T-cell (primary cell): Measurements from ENCODE around the gene ANKRD24. TPM values are rescaled to one million over a fixed set of nuclear protein-coding genes. Genes with fewer than 3 reads are reported as not detected.
"Not testable (repeated sequence)": the region's sequence is repeated elsewhere in the genome, so short reads cannot be mapped to it uniquely, and the experiment has no call there.

Source experiments
- ATAC-seq, 4 experiments: fragments of 200-7000 bp in 3 of 4; fragments of 150-1000 bp in 1 of 4; cut with Tn5 transposase; replicated peaks in 1 of 4; 1 replicate in 3 of 4; 2 replicates in 1 of 4; pipeline ENCODE4 v1.10.0; 2021; ENCODE audit warnings: moderate library complexity in 3 of 4, mild to moderate bottlenecking in 2 of 4, moderate number of reproducible peaks in 1 of 4
- CTCF ChIA-PET, 2 donors: fragments of 300-600 bp; sonication (Branson Sonifier 250); formaldehyde crosslinking; loops; one replicate each; lab custom pipeline; 2022; ENCODE audit warnings: antibody characterized with exemption in 2 of 2; lab: Charles Lee
- POLR2A ChIA-PET, 2 donors: fragments of 300-600 bp; sonication (Branson Sonifier 250); formaldehyde crosslinking; loops; one replicate each; lab custom pipeline; 2022; ENCODE audit warnings: antibody characterized with exemption in 2 of 2; lab: Charles Lee
- DNase-seq, 35 experiments: peaks; one replicate each; pipeline versions ENCODE4 v3.0.0 to v3.0.0-alpha.2; 2013 to 2023
- H3K27ac ChIP-seq: one replicate; pipeline ENCODE4 v1.5.1; 2013; ENCODE audit warnings: low read length
- H3K27me3 ChIP-seq, 2 experiments: replicated peaks in 1 of 2; 1 replicate in 1 of 2; 2 replicates in 1 of 2; pipeline versions ENCODE4 v1.6.1 to v1.7.0; 2013; ENCODE audit warnings: low read length in 1 of 2, mixed read lengths in 1 of 2; ENCODE audit not compliant: control insufficient read depth in 2 of 2, insufficient read depth in 2 of 2; ENCODE audit errors: extremely low read depth in 1 of 2
- H3K36me3 ChIP-seq, 2 donors: 1 replicate in 1 of 2; 2 replicates in 1 of 2; pipeline versions ENCODE4 v1.6.1 to v1.7.0; 2013; ENCODE audit warnings: low read length in 1 of 2; ENCODE audit not compliant: control insufficient read depth in 2 of 2, insufficient read depth in 1 of 2; ENCODE audit errors: extremely low read depth in 1 of 2
- H3K4me1 ChIP-seq, 2 experiments: 1 replicate in 1 of 2; 2 replicates in 1 of 2; pipeline versions ENCODE4 v1.6.1 to v1.7.0; 2013; ENCODE audit warnings: low read length in 2 of 2, mixed read lengths in 1 of 2; ENCODE audit not compliant: insufficient read depth in 2 of 2, control insufficient read depth in 1 of 2; ENCODE audit errors: extremely low read depth in 1 of 2
- H3K4me3 ChIP-seq, 2 donors: 1 replicate in 1 of 2; 2 replicates in 1 of 2; pipeline versions ENCODE4 v1.5.1 to v1.7.0; 2013; ENCODE audit warnings: mild to moderate bottlenecking in 2 of 2, low read length in 1 of 2, moderate library complexity in 1 of 2; ENCODE audit not compliant: control insufficient read depth in 1 of 2; ENCODE audit errors: extremely low read depth in 1 of 2
- H3K9me3 ChIP-seq: 2 replicates; pipeline ENCODE4 v1.7.0; 2013
- H3K27ac Mint-ChIP-seq, 2 donors: one replicate each; pipeline ENCODE4 v1.8.0; 2020 to 2021; ENCODE audit warnings: mild to moderate bottlenecking in 2 of 2, mixed read lengths in 2 of 2
- H3K27me3 Mint-ChIP-seq, 2 donors: one replicate each; pipeline ENCODE4 v1.8.0; 2021 to 2022; ENCODE audit warnings: mixed read lengths in 2 of 2
- H3K36me3 Mint-ChIP-seq: one replicate; pipeline ENCODE4 v1.8.0; 2021; ENCODE audit warnings: mixed read lengths
- H3K4me1 Mint-ChIP-seq, 3 donors: one replicate each; pipeline ENCODE4 v1.8.0; 2020 to 2022; ENCODE audit warnings: mixed read lengths in 3 of 3, mild to moderate bottlenecking in 1 of 3
- H3K4me3 Mint-ChIP-seq, 3 donors: one replicate each; pipeline ENCODE4 v1.8.0; 2020 to 2022; ENCODE audit warnings: mild to moderate bottlenecking in 3 of 3, mixed read lengths in 3 of 3, moderate library complexity in 3 of 3
- H3K9me3 Mint-ChIP-seq, 3 donors: one replicate each; pipeline ENCODE4 v1.8.0; 2020 to 2022; ENCODE audit warnings: mixed read lengths in 3 of 3
- WGBS: methylation state at CpG from one replicate; pipeline ENCODE4 v1.1.5; 2013; ENCODE audit warnings: missing lambda C conversion rate; ENCODE audit not compliant: insufficient coverage; 5-methylcytosine and 5-hydroxymethylcytosine counted together
- total RNA-seq, 35 experiments: library from RNA in 6 of 35; stranded (reverse) in 6 of 35; fragments of 120-200 nt in 1 of 35; gene quantifications; one replicate each; pipeline versions ENCODE4 v1.2.1 to v1.2.4 and lab custom pipeline; 2013 to 2026

Gene ANKRD24
- total RNA-seq, 5 donors from 2014 or later (not counting 1 experiment from before 2014, with no cell fraction given): 0.79 to 2.2 (median 1.3) TPM

DNA sequence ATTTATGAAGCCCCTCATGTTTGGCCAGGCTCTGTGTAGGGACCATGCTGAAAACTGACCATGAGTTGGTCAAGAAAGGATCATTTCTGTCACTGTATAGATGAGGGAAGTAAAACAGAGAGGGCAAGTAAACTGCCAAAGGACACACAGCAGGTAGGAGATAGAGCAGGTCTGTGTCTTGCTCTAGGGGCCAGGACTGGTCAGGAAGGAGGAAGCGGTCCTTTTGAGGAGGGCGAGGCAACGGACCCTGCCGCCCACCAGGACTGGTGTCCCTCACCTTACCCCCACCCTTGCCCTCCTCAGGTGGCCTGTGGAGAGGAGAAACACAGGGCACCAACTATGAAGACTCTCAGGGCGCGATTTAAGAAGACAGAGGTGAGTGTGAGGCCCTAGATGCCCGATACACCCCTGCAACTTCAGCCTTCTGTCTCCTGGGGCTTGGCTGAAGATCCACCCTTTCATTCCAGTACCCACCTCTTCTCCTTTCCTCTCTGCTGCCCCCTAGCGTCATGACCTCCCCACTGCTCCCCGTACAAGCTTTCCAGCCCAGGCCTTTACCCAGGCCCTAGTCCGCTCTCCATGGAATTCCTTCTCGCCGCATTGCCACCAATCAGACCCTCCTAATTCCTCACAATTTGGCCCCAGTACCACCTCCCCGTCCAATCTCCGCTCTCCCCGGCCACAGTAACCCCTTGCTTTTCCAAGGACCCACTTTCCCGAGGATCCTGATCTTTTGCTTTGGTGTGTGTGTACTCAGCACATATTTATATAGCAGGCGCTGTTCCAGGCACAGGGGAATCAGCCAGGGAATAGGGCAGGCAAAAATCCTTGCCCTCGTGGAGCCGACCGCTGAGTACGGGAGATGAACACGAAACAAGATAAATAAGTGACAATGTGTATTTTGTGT is 3.9 kb downstream of the ANKRD24 start:
- Histone ChIP-seq H3K4me1 (peaks cover 4 to 18% of the 10 kb centered on the region in 2 experiments), H3K27ac (no peak overlapping the region), H3K9me3 (no peaks in the 10 kb centered on the region), H3K4me3 (no peak overlapping the region), H3K36me3 (no peaks in the 10 kb centered on the region), H3K27me3 (peaks cover 0 to 20% of the 10 kb centered on the region in 2 experiments)
- ATAC-seq: peak; percentile 31 to 54 (median 50)
- peaks cover 11 to 17% (median 16%) of the 10 kb centered on the region in 3 donors for H3K4me1 Mint-ChIP-seq
- CTCF ChIA-PET: interaction anchor here in 1 of 2 donors (0.6 kb wide), 1 partner anchor 192 kb away, joined by 3 read pairs; no protein-coding TSS in a partner anchor
- peak; percentile 18 to 81 (median 61) for DNase-seq
- no peak overlapping the region for H3K27ac Mint-ChIP-seq
- no peak overlapping the region for H3K4me3 Mint-ChIP-seq
- no peaks in the 10 kb centered on the region for H3K36me3 Mint-ChIP-seq
- 47% methylated on average over 15 of the region's 22 CpGs for WGBS
- H3K9me3 Mint-ChIP-seq: no peaks in the 10 kb centered on the region
- POLR2A ChIA-PET: no interaction called here
- H3K27me3 Mint-ChIP-seq: peaks cover 0 to 4% of the 10 kb centered on the region in 2 donors

DNA sequence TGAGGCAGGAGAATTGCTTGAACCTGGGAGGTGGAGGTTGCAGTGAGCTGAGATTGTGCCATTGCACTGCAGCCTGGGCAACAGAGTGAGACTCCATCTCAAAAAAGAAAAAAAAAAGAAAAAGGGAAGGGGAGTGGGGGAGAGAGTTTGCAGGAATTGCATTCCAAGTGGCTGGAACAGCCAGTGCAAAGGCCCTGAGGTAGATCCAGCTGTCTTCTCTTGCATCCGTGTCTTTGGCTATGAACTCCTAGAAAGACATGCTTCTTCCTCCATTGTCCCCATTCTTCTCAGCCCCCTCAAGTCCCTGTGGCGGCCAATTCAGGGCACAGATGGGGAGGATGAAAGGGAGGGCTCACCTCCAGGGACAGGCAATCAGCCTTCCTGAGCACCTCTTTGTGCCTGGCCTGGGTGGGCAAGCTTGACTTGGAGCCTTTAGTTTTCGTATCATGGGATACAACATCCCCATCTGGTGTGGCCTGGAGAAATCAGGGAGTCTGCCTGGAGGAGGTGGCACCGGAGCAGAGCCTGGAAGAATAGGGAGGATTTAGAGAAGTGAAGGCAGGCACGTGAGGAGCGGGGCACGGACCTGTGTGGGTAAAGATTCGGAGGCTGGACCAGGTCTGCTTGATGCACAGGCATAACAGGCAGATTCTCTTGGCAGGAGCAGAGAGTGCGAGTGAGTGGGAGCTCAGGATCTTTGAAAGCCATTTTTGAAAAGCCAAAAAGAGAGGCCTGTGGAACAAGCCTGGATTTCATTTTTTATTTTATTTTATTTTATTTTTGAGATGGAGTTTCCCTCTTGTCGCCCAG is 5.0 kb downstream of the ANKRD24 start:
- DNase-seq (no peak), ATAC-seq (no peak)
- H3K9me3 ChIP-seq: no peaks in the 10 kb centered on the region
- no peak overlapping the region for H3K27ac ChIP-seq
- H3K36me3 Mint-ChIP-seq: no peaks in the 10 kb centered on the region
- H3K9me3 Mint-ChIP-seq: no peaks in the 10 kb centered on the region
- no peaks in the 10 kb centered on the region for H3K36me3 ChIP-seq
- ChIA-PET POLR2A (interaction anchor here in 1 of 2 donors (0.7 kb wide), 1 partner anchor 13 kb away, joined by 8 read pairs; no protein-coding TSS in a partner anchor), CTCF (interaction anchor here in 1 of 2 donors (0.6 kb wide), 1 partner anchor 82 kb away, joined by 3 read pairs; no protein-coding TSS in a partner anchor)
- 88% methylated on average over 5 of the region's 10 CpGs for WGBS
- no peak overlapping the region for H3K4me3 Mint-ChIP-seq
- H3K4me1 Mint-ChIP-seq: peaks cover 3 to 10% (median 9%) of the 10 kb centered on the region in 3 donors
- peaks cover 0 to 4% of the 10 kb centered on the region in 2 donors for H3K27me3 Mint-ChIP-seq
- H3K27ac Mint-ChIP-seq: no peak overlapping the region
- H3K27me3 ChIP-seq: peaks cover 0 to 26% of the 10 kb centered on the region in 2 experiments
- peaks cover 2 to 9% of the 10 kb centered on the region in 2 experiments for H3K4me1 ChIP-seq
- H3K4me3 ChIP-seq: no peak overlapping the region

DNA sequence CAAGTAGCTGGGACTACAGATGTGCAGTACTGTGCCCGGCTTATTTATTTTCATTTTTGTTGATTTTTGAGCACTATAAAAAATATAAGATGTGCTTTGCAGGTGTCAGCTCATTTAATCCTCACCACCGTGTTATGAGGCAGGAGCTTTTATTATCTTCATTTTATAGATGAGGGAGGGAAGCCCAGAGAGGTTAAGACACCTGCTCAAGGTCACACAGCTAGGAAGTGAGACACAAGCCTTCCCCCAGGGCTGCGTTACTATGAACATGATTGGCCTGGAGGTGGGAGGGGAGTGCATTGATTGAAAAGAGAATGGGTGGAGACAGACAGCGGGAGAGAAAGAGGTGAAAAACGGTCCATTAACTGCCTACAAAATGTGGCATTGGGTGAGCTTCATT is 7.2 kb downstream of the ANKRD24 start:
- H3K4me1 Mint-ChIP-seq: peaks cover 0 to 4% (median 2%) of the 10 kb centered on the region in 3 donors
- ATAC-seq: no peak
- H3K4me3 Mint-ChIP-seq: no peak overlapping the region
- WGBS: 70% methylated on average over 2 of the region's 5 CpGs
- peaks cover 6 to 18% of the 10 kb centered on the region in 2 donors for H3K27me3 Mint-ChIP-seq
- DNase-seq: no peak
- no peak overlapping the region for H3K27ac Mint-ChIP-seq
- Histone ChIP-seq H3K27me3 (peaks cover 0 to 33% of the 10 kb centered on the region in 2 experiments), H3K4me3 (no peak overlapping the region), H3K4me1 (no peaks in the 10 kb centered on the region), H3K9me3 (no peaks in the 10 kb centered on the region), H3K27ac (no peak overlapping the region), H3K36me3 (no peaks in the 10 kb centered on the region)
- ChIA-PET POLR2A (interaction anchor here in 1 of 2 donors (0.7 kb wide), 1 partner anchor 51 kb away, joined by 5 read pairs; no protein-coding TSS in a partner anchor), CTCF (interaction anchor here in 1 of 2 donors (0.7 kb wide), 1 partner anchor 443 kb away, joined by 4 read pairs; no protein-coding TSS in a partner anchor)
- no peaks in the 10 kb centered on the region for H3K36me3 Mint-ChIP-seq
- H3K9me3 Mint-ChIP-seq: no peaks in the 10 kb centered on the region

DNA sequence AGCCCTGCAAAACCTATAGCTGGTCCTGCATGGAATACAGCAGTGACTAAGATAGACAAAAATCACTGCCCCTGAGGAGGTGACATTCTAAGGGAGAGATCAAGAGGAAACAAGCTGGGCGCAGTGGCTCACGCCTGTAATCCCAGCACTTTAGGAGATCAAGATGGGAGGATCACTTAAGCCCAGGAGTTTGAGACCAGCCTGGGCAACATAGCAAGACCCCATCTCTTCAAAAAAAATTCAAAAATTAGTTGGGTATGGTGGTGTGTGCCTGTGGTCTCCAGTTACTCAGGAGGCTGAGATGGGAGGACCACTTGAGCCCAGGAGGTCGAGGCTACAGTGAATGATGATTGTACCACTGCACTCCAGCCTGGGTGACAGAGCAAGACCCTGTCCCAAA is 10.0 kb downstream of the ANKRD24 start:
- H3K4me1 Mint-ChIP-seq, H3K36me3 Mint-ChIP-seq, H3K9me3 Mint-ChIP-seq, DNase-seq, ATAC-seq, CTCF ChIA-PET, H3K9me3 ChIP-seq, H3K36me3 ChIP-seq, POLR2A ChIA-PET, H3K27ac ChIP-seq, H3K4me1 ChIP-seq, H3K4me3 Mint-ChIP-seq, H3K27ac Mint-ChIP-seq, H3K4me3 ChIP-seq: not testable (repeated sequence)
- peaks cover 3 to 56% of the 10 kb centered on the region in 2 experiments for H3K27me3 ChIP-seq
- peaks cover 29 to 46% of the 10 kb centered on the region in 2 donors for H3K27me3 Mint-ChIP-seq
- 80% methylated on average over 1 of the region's 3 CpGs for WGBS

DNA sequence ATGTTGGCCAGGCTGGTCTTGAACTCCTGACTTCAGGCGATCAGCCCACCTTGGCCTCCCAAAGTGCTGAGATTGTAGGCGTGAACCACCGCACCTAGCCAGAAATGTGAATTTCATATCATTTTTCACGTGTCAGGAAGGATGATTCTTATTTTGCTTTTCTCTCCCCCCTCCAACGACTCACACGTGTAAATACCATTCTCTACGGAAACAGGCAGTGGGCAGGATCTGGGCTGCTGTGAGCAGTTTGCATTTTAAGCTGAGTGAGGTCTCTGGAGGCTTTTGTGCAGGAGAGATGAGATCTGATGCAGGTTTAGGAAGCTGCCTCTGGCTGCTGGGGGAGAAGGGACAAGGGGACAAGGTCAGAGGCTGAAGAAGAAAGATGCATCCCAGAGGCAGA is 11.9 kb downstream of the ANKRD24 start:
- Histone ChIP-seq H3K27me3 (peaks cover 3 to 64% of the 10 kb centered on the region in 2 experiments), H3K27ac (no peak overlapping the region), H3K4me1 (no peaks in the 10 kb centered on the region), H3K4me3 (no peak overlapping the region), H3K9me3 (no peaks in the 10 kb centered on the region), H3K36me3 (no peaks in the 10 kb centered on the region)
- CTCF ChIA-PET: no interaction called here
- no peak for DNase-seq
- Mint-ChIP-seq H3K36me3 (no peaks in the 10 kb centered on the region), H3K4me1 (peaks cover 6 to 13% (median 10%) of the 10 kb centered on the region in 3 donors), H3K9me3 (no peaks in the 10 kb centered on the region), H3K4me3 (no peak overlapping the region), H3K27me3 (peaks cover 40 to 56% of the 10 kb centered on the region in 2 donors), H3K27ac (peak overlapping the region in 1 of 2 donors; percentile 56)
- POLR2A ChIA-PET: no interaction called here
- ATAC-seq: no peak
- WGBS: 100% methylated on average over 1 of the region's 7 CpGs

DNA sequence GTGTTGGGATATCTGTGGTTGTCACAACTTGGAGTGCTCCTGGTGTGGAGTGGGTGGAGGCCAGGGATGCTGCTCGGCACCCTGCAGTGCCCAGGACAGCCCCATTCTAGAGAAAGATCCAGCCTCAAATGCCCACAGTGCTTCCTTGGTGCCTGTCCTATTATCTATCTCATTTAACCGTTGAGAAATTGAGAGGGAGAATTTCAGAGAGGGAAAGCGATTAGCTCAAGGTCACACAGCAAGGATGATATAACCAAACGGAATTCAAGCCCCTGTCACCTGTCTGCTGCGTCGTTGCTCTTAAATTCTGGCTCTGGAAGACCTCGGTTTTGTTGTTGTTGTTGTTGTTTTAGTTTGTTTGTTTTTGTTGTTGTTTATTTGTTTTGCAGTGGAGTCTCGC is 13.5 kb downstream of the ANKRD24 start:
- Mint-ChIP-seq H3K27me3 (peaks cover 40 to 59% of the 10 kb centered on the region in 2 donors), H3K36me3 (no peaks in the 10 kb centered on the region), H3K27ac (no peak overlapping the region), H3K4me1 (peaks cover 6 to 13% (median 10%) of the 10 kb centered on the region in 3 donors), H3K4me3 (no peak overlapping the region), H3K9me3 (no peaks in the 10 kb centered on the region)
- DNase-seq: no peak
- Histone ChIP-seq H3K4me1 (no peaks in the 10 kb centered on the region), H3K4me3 (no peak overlapping the region), H3K27me3 (peaks cover 3 to 68% of the 10 kb centered on the region in 2 experiments), H3K36me3 (no peaks in the 10 kb centered on the region), H3K9me3 (no peaks in the 10 kb centered on the region), H3K27ac (no peak overlapping the region)
- CTCF ChIA-PET: no interaction called here
- POLR2A ChIA-PET: no interaction called here
- ATAC-seq: no peak
- 79% methylated on average over 5 of the region's 8 CpGs for WGBS
